Fibroblast of lung (primary cell): Measurements from ENCODE around the gene CORO2B. TPM values are rescaled to one million over a fixed set of nuclear protein-coding genes. Genes with fewer than 3 reads are reported as not detected.

Experiments
- DNase-seq, 2 donors: peaks; one replicate each; pipeline versions ENCODE4 v3.0.0 to v3.0.0-alpha.2; 2010; ENCODE audit warnings: low read depth in 2 of 2
- H2AFZ ChIP-seq: 2 replicates; pipeline ENCODE4 v1.5.1; 2012; ENCODE audit warnings: low read length, control low read depth, inconsistent platforms
- H3K27ac ChIP-seq: 2 replicates; pipeline ENCODE4 v1.5.1; 2011; ENCODE audit warnings: low read length, control low read depth; ENCODE audit not compliant: insufficient read depth
- H3K27me3 ChIP-seq: 2 replicates; pipeline ENCODE4 v1.5.1; 2011; ENCODE audit warnings: mild to moderate bottlenecking, low read length; ENCODE audit not compliant: control insufficient read depth, insufficient read depth
- H3K36me3 ChIP-seq: 2 replicates; pipeline ENCODE4 v1.5.1; 2011; ENCODE audit warnings: low read length; ENCODE audit not compliant: control insufficient read depth, insufficient read depth
- H3K4me1 ChIP-seq: 2 replicates; pipeline ENCODE4 v1.5.1; 2011; ENCODE audit warnings: low read length; ENCODE audit not compliant: control insufficient read depth, insufficient read depth; ENCODE audit errors: extremely low read depth
- H3K4me2 ChIP-seq: 2 replicates; pipeline ENCODE4 v1.5.1; 2011; ENCODE audit warnings: low read length, control low read depth; ENCODE audit not compliant: insufficient read depth; ENCODE audit errors: extremely low read depth
- H3K4me3 ChIP-seq, 4 experiments: fragments of 200-600 bp in 1 of 4; sonication (generic) in 1 of 4; replicated peaks in 1 of 4; 2 replicates each; pipeline ENCODE4 v1.5.1; 2011 to 2016; ENCODE audit warnings: low read length in 4 of 4, low read depth in 3 of 4, mild to moderate bottlenecking in 3 of 4, control low read depth in 2 of 4, inconsistent platforms in 1 of 4, mixed read lengths in 1 of 4; ENCODE audit not compliant: insufficient read depth in 1 of 4; ENCODE audit errors: control extremely low read depth in 1 of 4
- H3K79me2 ChIP-seq: 2 replicates; pipeline ENCODE4 v1.5.1; 2012; ENCODE audit warnings: mild to moderate bottlenecking, low read length, inconsistent platforms; ENCODE audit not compliant: control insufficient read depth, insufficient read depth
- H3K9ac ChIP-seq: 2 replicates; pipeline ENCODE4 v1.5.1; 2011; ENCODE audit warnings: mild to moderate bottlenecking, low read length, control low read depth; ENCODE audit not compliant: insufficient read depth
- H3K9me3 ChIP-seq: 2 replicates; pipeline ENCODE4 v1.5.1; 2012; ENCODE audit warnings: low read depth, low read length; ENCODE audit not compliant: control insufficient read depth, insufficient read depth
- H4K20me1 ChIP-seq: 2 replicates; pipeline ENCODE4 v1.5.1; 2011; ENCODE audit warnings: low read length; ENCODE audit not compliant: control insufficient read depth, insufficient read depth; ENCODE audit errors: extremely low read depth
- EZH2 ChIP-seq: IDR thresholded peaks from 2 replicates; pipeline ENCODE4 v1.5.1; 2012; ENCODE audit warnings: low read length, control low read depth, mild to moderate bottlenecking; ENCODE audit errors: missing control alignments
- polyA plus RNA-seq, 2 donors: library from polyadenylated mRNA; depleted of rRNA in 1 of 2; stranded (reverse) in 1 of 2; unstranded in 1 of 2; fragments of >200 nt; gene quantifications; 2 replicates each; pipeline ENCODE4 v1.2.1, GENCODE V29; 2011 to 2012; ENCODE audit warnings: missing spikeins in 1 of 2
- total RNA-seq: library from RNA; depleted of rRNA; stranded (reverse); fragments of >200 nt; gene quantifications from 2 replicates; pipeline ENCODE4 v1.2.1, GENCODE V29; 2014
- TF ChIP-seq, protein P1 (sequence below), 2 donors: IDR thresholded peaks in 1 of 2; conservative IDR thresholded peaks in 1 of 2; 1 replicate in 1 of 2; 2 replicates in 1 of 2; pipeline ENCODE4 v1.5.1; 2011 to 2012; ENCODE audit warnings: low read length in 2 of 2, control low read depth in 1 of 2, inconsistent platforms in 1 of 2, low read depth in 1 of 2, mild to moderate bottlenecking in 1 of 2

CORO2B gene
- total and polyA plus RNA-seq, 2 donors (not counting 1 experiment from before 2014, with no cell fraction given) = 17.5 to 25.3 TPM

- peaks cover 6% of the 10 kb centered on the region for H3K4me1 ChIP-seq
- TF ChIP-seq, protein P1, sequence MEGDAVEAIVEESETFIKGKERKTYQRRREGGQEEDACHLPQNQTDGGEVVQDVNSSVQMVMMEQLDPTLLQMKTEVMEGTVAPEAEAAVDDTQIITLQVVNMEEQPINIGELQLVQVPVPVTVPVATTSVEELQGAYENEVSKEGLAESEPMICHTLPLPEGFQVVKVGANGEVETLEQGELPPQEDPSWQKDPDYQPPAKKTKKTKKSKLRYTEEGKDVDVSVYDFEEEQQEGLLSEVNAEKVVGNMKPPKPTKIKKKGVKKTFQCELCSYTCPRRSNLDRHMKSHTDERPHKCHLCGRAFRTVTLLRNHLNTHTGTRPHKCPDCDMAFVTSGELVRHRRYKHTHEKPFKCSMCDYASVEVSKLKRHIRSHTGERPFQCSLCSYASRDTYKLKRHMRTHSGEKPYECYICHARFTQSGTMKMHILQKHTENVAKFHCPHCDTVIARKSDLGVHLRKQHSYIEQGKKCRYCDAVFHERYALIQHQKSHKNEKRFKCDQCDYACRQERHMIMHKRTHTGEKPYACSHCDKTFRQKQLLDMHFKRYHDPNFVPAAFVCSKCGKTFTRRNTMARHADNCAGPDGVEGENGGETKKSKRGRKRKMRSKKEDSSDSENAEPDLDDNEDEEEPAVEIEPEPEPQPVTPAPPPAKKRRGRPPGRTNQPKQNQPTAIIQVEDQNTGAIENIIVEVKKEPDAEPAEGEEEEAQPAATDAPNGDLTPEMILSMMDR (conservative IDR thresholded peaks at IDR 0.05 in 1 of 2, IDR thresholded peaks at IDR 0.05 in 1 of 2; ENCODE audit: low read depth in 1 of 2, low read length in 2 of 2) = no peak
- TF ChIP-seq EZH2 = no peak
- H3K36me3 ChIP-seq = no peaks in the 10 kb centered on the region
- DNase-seq = peak; percentile 98
- H3K4me2 ChIP-seq = peak overlapping the region; percentile 30
- no peaks in the 10 kb centered on the region for H3K9me3 ChIP-seq
- H3K27ac ChIP-seq = peak overlapping the region; percentile 64
- H3K27me3 ChIP-seq = no peaks in the 10 kb centered on the region
- no peak overlapping the region for H3K4me3 ChIP-seq
- H2AFZ ChIP-seq = no peak overlapping the region
- H4K20me1 ChIP-seq = no peaks in the 10 kb centered on the region
- H3K9ac ChIP-seq = no peak overlapping the region
- no peaks in the 10 kb centered on the region for H3K79me2 ChIP-seq
These were observed 42.3 kb upstream of the CORO2B start for GRCh38 chr15:68536331-68537095.

- peaks cover 6% of the 10 kb centered on the region for H3K4me1 ChIP-seq
- peak in 1 of 2 donors; percentile 29 for DNase-seq
- H3K4me3 ChIP-seq = no peak overlapping the region
- no peak overlapping the region for H3K4me2 ChIP-seq
- H3K9ac ChIP-seq = no peak overlapping the region
- no peaks in the 10 kb centered on the region for H3K27me3 ChIP-seq
- no peaks in the 10 kb centered on the region for H3K9me3 ChIP-seq
- H4K20me1 ChIP-seq = no peaks in the 10 kb centered on the region
- no peaks in the 10 kb centered on the region for H3K79me2 ChIP-seq
- no peaks in the 10 kb centered on the region for H3K36me3 ChIP-seq
- peak overlapping the region; percentile 64 for H3K27ac ChIP-seq
- TF ChIP-seq, protein P1 (conservative IDR thresholded peaks at IDR 0.05 in 1 of 2, IDR thresholded peaks at IDR 0.05 in 1 of 2; ENCODE audit: low read depth in 1 of 2, low read length in 2 of 2) = no peak
- TF ChIP-seq EZH2 = no peak
- no peak overlapping the region for H2AFZ ChIP-seq
These were observed 41.7 kb upstream of the CORO2B start for GRCh38 chr15:68537097-68537496.

GRCh38 chr15:68537506-68537905 lies 41.3 kb upstream of the CORO2B start:
- H3K9me3 ChIP-seq = no peaks in the 10 kb centered on the region
- no peak overlapping the region for H3K27ac ChIP-seq
- peak in 1 of 2 donors; percentile 62 for DNase-seq
- peaks cover 6% of the 10 kb centered on the region for H3K4me1 ChIP-seq
- H2AFZ ChIP-seq = no peak overlapping the region
- no peak overlapping the region for H3K4me3 ChIP-seq
- no peaks in the 10 kb centered on the region for H4K20me1 ChIP-seq
- H3K27me3 ChIP-seq = no peaks in the 10 kb centered on the region
- no peaks in the 10 kb centered on the region for H3K79me2 ChIP-seq
- H3K4me2 ChIP-seq = no peak overlapping the region
- no peak for TF ChIP-seq EZH2
- TF ChIP-seq, protein P1 (conservative IDR thresholded peaks at IDR 0.05 in 1 of 2, IDR thresholded peaks at IDR 0.05 in 1 of 2; ENCODE audit: low read depth in 1 of 2, low read length in 2 of 2) = no peak
- H3K9ac ChIP-seq = no peak overlapping the region
- H3K36me3 ChIP-seq = no peaks in the 10 kb centered on the region
